ENCODE measurements around the gene EPN2.

GRCh38 chr17:19372011-19372370, 134.8 kb downstream of the EPN2 start:
- no peak for TF ChIP-seq CTCF (IDR thresholded peaks at IDR 0.05)
- no peak for TF ChIP-seq POLR2A (IDR thresholded peaks at IDR 0.05)

Measured in adrenal gland (tissue), 5 donors.